Right cardiac atrium (tissue), 5 donors: Measurements from ENCODE around the gene MIF. TPM values are rescaled to one million over a fixed set of nuclear protein-coding genes. Genes with fewer than 3 reads are reported as not detected.

Experiments
- ATAC-seq, 2 donors: fragments of 200-7000 bp; cut with Tn5 transposase; one replicate each; pipeline versions ENCODE4 v1.8.0 to v1.9.1; 2020; ENCODE audit warnings: moderate library complexity in 2 of 2, mild to moderate bottlenecking in 1 of 2
- DNase-seq, 3 donors: peaks; one replicate each; pipeline ENCODE4 v3.0.0-alpha.2; 2020
- H3K27ac ChIP-seq: one replicate; pipeline ENCODE4 v1.5.1; 2013; ENCODE audit warnings: mild to moderate bottlenecking, low read length, control low read depth, moderate library complexity
- H3K27me3 ChIP-seq: one replicate; pipeline ENCODE4 v1.6.1; 2013; ENCODE audit not compliant: control insufficient read depth, insufficient read depth
- H3K4me1 ChIP-seq: one replicate; pipeline ENCODE4 v1.6.1; 2013; ENCODE audit warnings: low read length; ENCODE audit not compliant: control insufficient read depth, insufficient read depth
- H3K4me3 ChIP-seq: one replicate; pipeline ENCODE4 v1.5.1; 2013; ENCODE audit warnings: low read length, control low read depth
- H3K9me3 ChIP-seq: one replicate; pipeline ENCODE4 v1.6.1; 2013; ENCODE audit warnings: low read length; ENCODE audit not compliant: control insufficient read depth
- WGBS: extraction: QIAGEN DNeasy Blood & Tissue Kit; methylation state at CpG from one replicate; pipeline ENCODE4 v1.1.7; 2013; 5-methylcytosine and 5-hydroxymethylcytosine counted together
- intact Hi-C, 4 donors: fragments of 100-400 bp; cut with DNase I; formaldehyde crosslinking; loops; one replicate each; pipeline versions ENCODE4 v1.11.0 to v1.14.0; 2022 to 2023
- polyA plus RNA-seq: library from polyadenylated mRNA; stranded (reverse); fragments of 200-250 nt; gene quantifications from one replicate; pipeline ENCODE4 v1.2.3, GENCODE V29; 2013
- total RNA-seq, 4 donors: library from RNA; stranded (reverse); fragmentation: NEBNext Ultra II Directional; extraction: Animal tissue kit (Norgen Biotek cat#: 25700); gene quantifications; one replicate each; pipeline ENCODE4 v1.2.1, GENCODE V29; 2021
- donor health status: healthy with polysubstance abuse.
- donor health status: DM: no; HTN: yes; CAD: no.
- donor health status: DM: no; HTN: no; CAD: no.
- donor health status: DM: no; HTN: yes; CAD: no; lungs with severe emphysema.
- donor health status: DM: yes; HTN: yes; CAD: no.

MIF gene
- total and polyA plus RNA-seq, 5 donors: 250 to 369 (median 273) TPM

- ATAC-seq (peak; percentile 13 to 22), DNase-seq (no peak)
- Histone ChIP-seq H3K4me1 (no peaks in the 10 kb centered on the region), H3K9me3 (no peaks in the 10 kb centered on the region), H3K27me3 (no peaks in the 10 kb centered on the region), H3K27ac (no peak overlapping the region), H3K4me3 (no peak overlapping the region)
- WGBS: 94% methylated on average over 8 of the region's 8 CpGs
- intact Hi-C loops: no loop called here
Observed at GRCh38 chr22:23877566-23877965, 16.6 kb upstream of the MIF start.

- H3K4me1 ChIP-seq: no peaks in the 10 kb centered on the region
- H3K9me3 ChIP-seq: no peaks in the 10 kb centered on the region
- DNase-seq (no peak), ATAC-seq (no peak)
- H3K4me3 ChIP-seq: no peak overlapping the region
- H3K27ac ChIP-seq: no peak overlapping the region
- intact Hi-C loops: no loop called here
- WGBS: 84% methylated on average over 7 of the region's 7 CpGs
- no peaks in the 10 kb centered on the region for H3K27me3 ChIP-seq
Observed at GRCh38 chr22:23878219-23878618, 16.0 kb upstream of the MIF start.

GRCh38 chr22:23882370-23882769 is 11.8 kb upstream of the MIF start:
- DNase-seq (peak in 1 of 3 donors; percentile 22), ATAC-seq (peak in 1 of 2 donors; percentile 14)
- Histone ChIP-seq H3K27ac (no peak overlapping the region), H3K4me3 (no peak overlapping the region), H3K9me3 (no peaks in the 10 kb centered on the region), H3K27me3 (no peaks in the 10 kb centered on the region), H3K4me1 (no peaks in the 10 kb centered on the region)
- intact Hi-C loops: no loop called here
- 86% methylated on average over 20 of the region's 20 CpGs for WGBS

- intact Hi-C loops: no loop called here
- ATAC-seq (no peak), DNase-seq (no peak)
- Histone ChIP-seq H3K27me3 (no peaks in the 10 kb centered on the region), H3K4me3 (no peak overlapping the region), H3K4me1 (no peaks in the 10 kb centered on the region), H3K27ac (no peak overlapping the region), H3K9me3 (no peaks in the 10 kb centered on the region)
- WGBS: 95% methylated on average over 9 of the region's 9 CpGs
Observed at GRCh38 chr22:23883658-23884057, 10.5 kb upstream of the MIF start.

- H3K27ac ChIP-seq: no peak overlapping the region
- ATAC-seq (no peak), DNase-seq (peak in 1 of 3 donors; percentile 23)
- intact Hi-C loops: no loop called here
- no peak overlapping the region for H3K4me3 ChIP-seq
- 93% methylated on average over 9 of the region's 9 CpGs for WGBS
- H3K9me3 ChIP-seq: no peaks in the 10 kb centered on the region
- H3K4me1 ChIP-seq: no peaks in the 10 kb centered on the region
- H3K27me3 ChIP-seq: no peaks in the 10 kb centered on the region
Observed at GRCh38 chr22:23884140-23884539, 10.0 kb upstream of the MIF start.

GRCh38 chr22:23888615-23889401 is 5.4 kb upstream of the MIF start:
- H3K27me3 ChIP-seq: no peaks in the 10 kb centered on the region
- ATAC-seq (peak; percentile 27 to 32), DNase-seq (peak in 1 of 3 donors; percentile 67)
- H3K27ac ChIP-seq: peak overlapping the region; percentile 61
- WGBS: 72% methylated on average over 11 of the region's 11 CpGs
- peaks cover 3% of the 10 kb centered on the region for H3K4me1 ChIP-seq
- intact Hi-C loops: no loop called here
- H3K9me3 ChIP-seq: no peaks in the 10 kb centered on the region
- no peak overlapping the region for H3K4me3 ChIP-seq

- H3K9me3 ChIP-seq: no peaks in the 10 kb centered on the region
- H3K4me3 ChIP-seq: no peak overlapping the region
- peak; percentile 67 to 87 (median 78) for DNase-seq
- intact Hi-C loops: no loop called here
- no peak overlapping the region for H3K27ac ChIP-seq
- 51% methylated on average over 5 of the region's 5 CpGs for WGBS
- peaks cover 3% of the 10 kb centered on the region for H3K4me1 ChIP-seq
- H3K27me3 ChIP-seq: no peaks in the 10 kb centered on the region
- ATAC-seq: peak in 1 of 2 donors; percentile 2
Observed at GRCh38 chr22:23889620-23890019, 4.6 kb upstream of the MIF start.

GRCh38 chr22:23891726-23892125 is 2.5 kb upstream of the MIF start:
- H3K9me3 ChIP-seq: no peaks in the 10 kb centered on the region
- H3K27me3 ChIP-seq: no peaks in the 10 kb centered on the region
- DNase-seq (peak in 1 of 3 donors; percentile 35), ATAC-seq (no peak)
- H3K4me1 ChIP-seq: peaks cover 5% of the 10 kb centered on the region
- intact Hi-C loops: no loop called here
- no peak overlapping the region for H3K27ac ChIP-seq
- H3K4me3 ChIP-seq: no peak overlapping the region
- 89% methylated on average over 7 of the region's 7 CpGs for WGBS

GRCh38 chr22:23892130-23892529 is 2.1 kb upstream of the MIF start:
- no peak for ATAC-seq
- WGBS: 90% methylated on average over 2 of the region's 2 CpGs
- no peaks in the 10 kb centered on the region for H3K27me3 ChIP-seq
- intact Hi-C loops: no loop called here
- H3K4me1 ChIP-seq: peaks cover 5% of the 10 kb centered on the region
- no peaks in the 10 kb centered on the region for H3K9me3 ChIP-seq
- no peak overlapping the region for H3K4me3 ChIP-seq
- no peak for DNase-seq
- no peak overlapping the region for H3K27ac ChIP-seq

- Histone ChIP-seq H3K27ac (no peak overlapping the region), H3K27me3 (no peaks in the 10 kb centered on the region), H3K4me3 (no peak overlapping the region), H3K4me1 (peaks cover 5% of the 10 kb centered on the region), H3K9me3 (no peaks in the 10 kb centered on the region)
- ATAC-seq (no peak), DNase-seq (peak in 1 of 3 donors; percentile 43)
- intact Hi-C loops: no loop called here
- WGBS: 85% methylated on average over 4 of the region's 4 CpGs
Observed at GRCh38 chr22:23892706-23893105, 1.5 kb upstream of the MIF start.

GRCh38 chr22:23893121-23893944 is 850 bp upstream of the MIF start:
- peak overlapping the region; percentile 59 for H3K4me3 ChIP-seq
- DNase-seq: peak in 1 of 3 donors; percentile 29
- 37% methylated on average over 11 of the region's 11 CpGs for WGBS
- no peak for ATAC-seq
- H3K27ac ChIP-seq: peak overlapping the region; percentile 25
- no peaks in the 10 kb centered on the region for H3K27me3 ChIP-seq
- no peaks in the 10 kb centered on the region for H3K9me3 ChIP-seq
- H3K4me1 ChIP-seq: peaks cover 5% of the 10 kb centered on the region
- intact Hi-C loops: no loop called here
